IPS-20b (cell line): ENCODE measurements around the gene RFX3.

Experiments used
- H3K27ac ChIP-seq: one replicate; pipeline ENCODE4 v1.5.1; 2013; ENCODE audit warnings: low read length
- H3K27me3 ChIP-seq: 2 replicates; pipeline ENCODE4 v1.6.1; 2013; ENCODE audit warnings: mild to moderate bottlenecking, low read length, inconsistent platforms; ENCODE audit not compliant: insufficient read depth
- H3K36me3 ChIP-seq: 2 replicates; pipeline ENCODE4 v1.6.1; 2013; ENCODE audit warnings: low read depth, mild to moderate bottlenecking, inconsistent platforms, low read length, moderate library complexity; ENCODE audit not compliant: insufficient read depth
- H3K4me1 ChIP-seq: 2 replicates; pipeline ENCODE4 v1.6.1; 2013; ENCODE audit warnings: mild to moderate bottlenecking, control low read depth, inconsistent platforms, low read length, moderate library complexity; ENCODE audit not compliant: insufficient read depth
- H3K4me3 ChIP-seq: 2 replicates; pipeline ENCODE4 v1.5.1; 2013; ENCODE audit warnings: mild to moderate bottlenecking, low read length, inconsistent platforms
- H3K9ac ChIP-seq: 2 replicates; pipeline ENCODE4 v1.6.1; 2013; ENCODE audit warnings: low read depth, mild to moderate bottlenecking, inconsistent platforms, low read length, moderate library complexity
- H3K9me3 ChIP-seq: 2 replicates; pipeline ENCODE4 v1.6.1; 2013; ENCODE audit warnings: mild to moderate bottlenecking, low read depth, low read length, inconsistent platforms; ENCODE audit not compliant: insufficient read depth

The RFX3 gene

GRCh38 chr9:3497401-3497800 lies 28.4 kb downstream of the RFX3 start:
- H3K27ac ChIP-seq: no peak overlapping the region
- peaks cover 15% of the 10 kb centered on the region; the same call in 1 of the 2 replicates for H3K4me1 ChIP-seq
- no peaks in the 10 kb centered on the region for H3K9me3 ChIP-seq
- H3K4me3 ChIP-seq: no peak overlapping the region
- H3K9ac ChIP-seq: no peak overlapping the region
- no peaks in the 10 kb centered on the region for H3K36me3 ChIP-seq
- no peaks in the 10 kb centered on the region for H3K27me3 ChIP-seq

DNA sequence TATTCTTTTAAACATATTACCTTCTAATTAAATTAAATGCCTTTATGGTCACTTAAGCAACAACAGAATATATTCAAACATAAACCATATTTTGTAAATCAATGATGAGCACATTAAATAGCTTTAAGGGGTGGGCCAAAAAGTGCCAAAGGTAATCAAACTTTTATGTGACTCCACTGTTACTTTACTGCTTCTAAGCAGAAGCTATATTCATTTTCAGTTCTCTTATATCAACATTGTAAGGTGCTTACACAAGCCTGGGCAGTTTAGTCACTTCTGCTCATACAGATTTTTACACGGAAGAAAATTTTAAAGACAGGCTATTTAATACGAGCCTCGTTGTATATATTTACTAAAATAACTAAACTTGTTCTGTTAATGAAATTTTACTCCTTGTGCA lies 29.9 kb downstream of the RFX3 start:
- H3K27me3 ChIP-seq: no peaks in the 10 kb centered on the region
- no peak overlapping the region for H3K27ac ChIP-seq
- no peaks in the 10 kb centered on the region for H3K9me3 ChIP-seq
- H3K4me1 ChIP-seq: peaks cover 15% of the 10 kb centered on the region; the same call in 1 of the 2 replicates
- H3K36me3 ChIP-seq: no peaks in the 10 kb centered on the region
- no peak overlapping the region for H3K4me3 ChIP-seq
- H3K9ac ChIP-seq: no peak overlapping the region

- H3K9me3 ChIP-seq: no peaks in the 10 kb centered on the region
- H3K27ac ChIP-seq: no peak overlapping the region
- H3K9ac ChIP-seq: no peak overlapping the region
- H3K4me1 ChIP-seq: no peaks in the 10 kb centered on the region
- H3K27me3 ChIP-seq: no peaks in the 10 kb centered on the region
- no peaks in the 10 kb centered on the region for H3K36me3 ChIP-seq
- H3K4me3 ChIP-seq: no peak overlapping the region
These were observed 33.6 kb downstream of the RFX3 start for GRCh38 chr9:3492214-3492613.

GRCh38 chr9:3491450-3491849 lies 34.4 kb downstream of the RFX3 start:
- Histone ChIP-seq H3K4me3 (no peak overlapping the region), H3K27me3 (no peaks in the 10 kb centered on the region), H3K27ac (no peak overlapping the region), H3K36me3 (no peaks in the 10 kb centered on the region), H3K9me3 (no peaks in the 10 kb centered on the region), H3K4me1 (no peaks in the 10 kb centered on the region), H3K9ac (no peak overlapping the region)

DNA sequence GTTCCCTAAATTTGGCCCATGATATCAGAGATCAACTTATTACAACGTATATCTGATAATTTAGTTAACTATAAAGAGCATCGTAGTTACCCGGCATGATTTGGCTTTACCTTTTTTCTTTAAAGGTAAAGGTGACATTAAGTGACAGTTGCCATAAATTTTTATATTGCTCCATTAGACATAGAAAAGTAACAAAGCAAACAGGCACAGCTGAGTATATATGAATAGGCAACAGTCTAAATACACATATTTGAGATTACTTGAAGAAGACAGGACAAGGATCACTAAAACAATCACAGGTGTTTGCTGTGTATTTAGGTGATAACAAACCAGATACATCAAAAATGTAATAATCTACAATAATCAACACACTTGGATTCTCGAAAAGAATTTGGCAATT lies 34.8 kb downstream of the RFX3 start:
- Histone ChIP-seq H3K9ac (no peak overlapping the region), H3K27ac (no peak overlapping the region), H3K36me3 (no peaks in the 10 kb centered on the region), H3K4me1 (no peaks in the 10 kb centered on the region), H3K4me3 (no peak overlapping the region), H3K27me3 (no peaks in the 10 kb centered on the region), H3K9me3 (no peaks in the 10 kb centered on the region)

DNA sequence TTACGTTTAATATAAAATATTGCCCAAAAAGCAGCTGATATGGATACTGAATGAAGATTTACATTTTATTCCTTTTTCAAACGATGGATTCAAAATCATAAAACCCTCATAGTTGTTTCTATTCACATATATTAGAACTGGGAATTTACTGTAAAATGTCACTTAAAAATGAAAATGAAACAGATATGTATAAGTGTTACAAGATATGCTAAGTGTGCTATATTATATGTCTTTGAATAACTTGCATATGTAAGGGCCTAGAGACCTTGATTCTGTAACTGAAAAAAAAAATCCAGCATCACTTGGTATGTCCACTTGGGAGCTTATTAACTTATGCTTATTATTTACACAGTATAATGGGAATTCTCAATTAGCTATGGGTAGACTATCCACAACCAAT lies 43.2 kb downstream of the RFX3 start:
- H3K9me3 ChIP-seq: no peaks in the 10 kb centered on the region
- no peak overlapping the region for H3K27ac ChIP-seq
- no peaks in the 10 kb centered on the region for H3K27me3 ChIP-seq
- no peak overlapping the region for H3K4me3 ChIP-seq
- no peaks in the 10 kb centered on the region for H3K36me3 ChIP-seq
- no peak overlapping the region for H3K9ac ChIP-seq
- H3K4me1 ChIP-seq: peaks cover 19% of the 10 kb centered on the region

GRCh38 chr9:3480353-3480655 lies 45.5 kb downstream of the RFX3 start:
- H3K4me3 ChIP-seq: no peak overlapping the region; the same call in 1 of the 2 replicates
- no peak overlapping the region for H3K27ac ChIP-seq
- 0 out of 2 replicates have a peak overlapping the region, but pooled peaks have one; percentile 5 for H3K9ac ChIP-seq

DNA sequence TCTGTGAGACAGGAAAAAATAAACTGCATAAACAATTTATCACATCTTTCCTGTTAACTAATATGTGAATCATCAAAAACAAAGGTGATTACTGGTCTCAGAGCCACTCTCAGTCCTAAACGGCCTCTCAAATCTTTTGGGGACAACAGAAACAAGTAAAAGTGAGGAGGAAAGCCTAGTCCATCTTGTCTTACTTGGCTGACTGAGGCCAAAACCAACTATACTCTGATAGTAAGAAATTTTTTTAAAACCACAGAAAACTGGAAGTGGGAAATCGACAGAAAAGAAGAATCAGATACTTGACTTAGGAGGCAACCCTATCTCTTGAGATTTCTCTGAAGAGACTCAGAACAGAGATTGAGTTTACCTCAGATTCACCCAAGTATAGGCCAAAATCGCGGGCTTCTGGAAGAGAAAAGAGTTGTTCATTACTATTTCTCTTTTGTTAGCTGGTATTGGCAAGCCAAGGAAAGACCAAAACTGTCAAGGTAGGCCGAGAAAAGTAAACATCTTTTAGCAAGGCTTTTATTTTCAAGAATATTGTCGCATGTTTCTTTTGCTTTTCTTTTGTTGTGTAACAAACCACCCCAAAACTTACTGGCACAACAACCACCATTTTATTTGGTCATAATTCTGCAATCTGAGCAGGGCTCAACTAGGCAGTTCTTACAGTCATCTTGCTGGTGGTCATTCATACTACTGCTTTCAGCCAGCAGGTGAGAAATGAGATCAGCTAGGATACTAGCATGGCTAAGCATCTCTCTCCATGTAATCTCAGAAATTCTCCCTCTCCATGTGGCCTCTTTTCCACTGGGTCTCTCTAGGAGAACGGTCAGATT lies 46.1 kb downstream of the RFX3 start:
- 0 out of 2 replicates have a peak overlapping the region, but pooled peaks have one; percentile 5 for H3K9ac ChIP-seq
- no peaks in the 10 kb centered on the region for H3K27me3 ChIP-seq
- H3K27ac ChIP-seq: no peak overlapping the region
- no peaks in the 10 kb centered on the region for H3K9me3 ChIP-seq
- H3K4me3 ChIP-seq: no peak overlapping the region; the same call in 1 of the 2 replicates
- peaks cover 22% of the 10 kb centered on the region for H3K4me1 ChIP-seq
- H3K36me3 ChIP-seq: no peaks in the 10 kb centered on the region

More at GRCh38 chr9:3480353-3480655, 45.5 kb downstream of the RFX3 start:
- Histone ChIP-seq H3K36me3 (no peaks in the 10 kb centered on the region), H3K4me1 (peaks cover 21% of the 10 kb centered on the region), H3K27me3 (no peaks in the 10 kb centered on the region), H3K9me3 (no peaks in the 10 kb centered on the region)

DNA sequence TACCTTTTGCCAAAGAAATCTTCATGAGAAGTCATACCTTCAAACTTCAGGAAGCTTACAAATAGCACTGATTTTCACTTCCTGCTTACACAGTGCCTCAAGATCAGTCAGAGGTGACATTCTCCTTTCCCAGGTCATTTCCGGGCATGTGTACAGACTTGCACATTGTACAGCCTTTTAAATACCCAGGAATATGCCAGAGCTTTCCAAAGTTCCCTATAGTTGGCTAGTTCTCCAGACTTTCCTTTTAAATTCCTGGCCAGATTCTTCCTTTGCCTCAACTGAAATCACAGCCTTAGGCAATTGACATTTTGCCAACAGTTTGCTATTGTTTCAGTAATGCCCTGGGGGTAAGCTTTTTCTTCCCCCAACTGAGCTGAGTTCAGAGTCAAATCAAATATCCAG lies 47.2 kb downstream of the RFX3 start:
- H3K4me3 ChIP-seq: no peak overlapping the region
- peaks cover 22% of the 10 kb centered on the region for H3K4me1 ChIP-seq
- no peak overlapping the region for H3K27ac ChIP-seq
- 0 out of 2 replicates have a peak overlapping the region, but pooled peaks have one; percentile 3 for H3K9ac ChIP-seq
- H3K9me3 ChIP-seq: no peaks in the 10 kb centered on the region
- H3K27me3 ChIP-seq: no peaks in the 10 kb centered on the region
- no peaks in the 10 kb centered on the region for H3K36me3 ChIP-seq

DNA sequence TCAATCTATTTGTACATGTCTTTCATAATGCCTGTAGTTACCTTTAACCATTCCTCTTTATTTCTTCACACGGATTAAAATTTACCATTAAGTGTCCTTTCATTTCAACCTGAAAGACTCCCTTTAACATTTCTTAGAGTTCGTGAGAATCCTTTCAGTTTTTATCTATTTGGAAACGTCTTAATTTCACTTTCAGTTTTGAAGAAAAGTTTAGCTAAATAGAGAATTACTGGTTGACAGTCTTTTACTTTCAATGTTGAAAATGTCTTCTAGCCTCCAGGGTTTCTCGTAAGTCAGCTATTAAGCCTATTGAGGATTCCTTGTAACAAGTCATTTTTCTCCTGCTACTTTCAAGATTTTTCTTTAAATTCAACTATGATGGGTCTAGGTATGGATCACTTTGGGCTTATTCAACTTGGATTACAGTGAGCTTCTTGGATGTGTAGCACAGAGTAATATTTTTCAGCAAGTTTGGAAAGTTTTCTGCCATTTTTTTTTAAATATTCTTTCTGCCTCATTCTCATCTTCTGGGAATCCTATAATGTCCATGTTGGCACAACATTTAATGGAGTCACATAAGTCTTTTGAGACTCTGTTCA lies 48.5 kb downstream of the RFX3 start:
- peaks cover 22% of the 10 kb centered on the region for H3K4me1 ChIP-seq
- no peak overlapping the region for H3K4me3 ChIP-seq
- no peak overlapping the region for H3K27ac ChIP-seq
- H3K36me3 ChIP-seq: no peaks in the 10 kb centered on the region
- H3K9me3 ChIP-seq: no peaks in the 10 kb centered on the region
- no peaks in the 10 kb centered on the region for H3K27me3 ChIP-seq
- no peak overlapping the region for H3K9ac ChIP-seq

- H3K9me3 ChIP-seq: no peaks in the 10 kb centered on the region
- no peak overlapping the region for H3K27ac ChIP-seq
- H3K36me3 ChIP-seq: no peaks in the 10 kb centered on the region
- H3K4me1 ChIP-seq: peaks cover 22% of the 10 kb centered on the region
- no peaks in the 10 kb centered on the region for H3K27me3 ChIP-seq
- H3K9ac ChIP-seq: no peak overlapping the region
- H3K4me3 ChIP-seq: no peak overlapping the region
These were observed 50.3 kb downstream of the RFX3 start for GRCh38 chr9:3475300-3476020.
